Activated CD4-positive, alpha-beta T cell treated with anti-CD3 and anti-CD28 coated beads, Interleukin-2, amount 10 ng/mL, durations not matched to agents 7 days and 5 days (primary cell): ENCODE measurements around the gene TFF1. TPM values are rescaled to one million over a fixed set of nuclear protein-coding genes. Genes with fewer than 3 reads are reported as not detected.
A peak's percentile ranks its signal among the peaks of the same experiment; 100 is the strongest.

Experiments used
- CTCF ChIA-PET: fragments of 350-600 bp; sonication (Branson Sonifier 250); formaldehyde crosslinking; loops from one replicate; lab custom pipeline; 2021; ENCODE audit warnings: antibody characterized with exemption; lab: Charles Lee
- POLR2A ChIA-PET: fragments of 350-600 bp; sonication (Branson Sonifier 250); formaldehyde crosslinking; loops from one replicate; lab custom pipeline; 2021; ENCODE audit warnings: antibody characterized with exemption; lab: Charles Lee
- DNase-seq: peaks from one replicate; pipeline ENCODE4 v3.0.0-alpha.2; 2020
- H3K27ac Mint-ChIP-seq: one replicate; pipeline ENCODE4 v1.8.0; 2021; ENCODE audit warnings: mild to moderate bottlenecking, moderate library complexity, mixed read lengths
- H3K27me3 Mint-ChIP-seq: one replicate; pipeline ENCODE4 v1.8.0; 2021; ENCODE audit warnings: mixed read lengths
- H3K36me3 Mint-ChIP-seq: one replicate; pipeline ENCODE4 v1.8.0; 2021; ENCODE audit warnings: low read depth, mixed read lengths
- H3K4me1 Mint-ChIP-seq: one replicate; pipeline ENCODE4 v1.8.0; 2021; ENCODE audit warnings: mixed read lengths
- H3K4me3 Mint-ChIP-seq: one replicate; pipeline ENCODE4 v1.8.0; 2021; ENCODE audit warnings: mild to moderate bottlenecking, moderate library complexity, mixed read lengths
- H3K9me3 Mint-ChIP-seq: one replicate; pipeline ENCODE4 v1.8.0; 2021; ENCODE audit warnings: mixed read lengths
- total RNA-seq, 2 experiments: library from RNA; stranded (reverse); gene quantifications; one replicate each; pipeline ENCODE4 v1.2.3, GENCODE V29; 2021

The TFF1 gene
- total RNA-seq, 2 experiments from 2014 or later: not detected

GRCh38 chr21:42407476-42407875 is 41.1 kb upstream of the TFF1 start:
- peak overlapping the region; percentile 90 for H3K27ac Mint-ChIP-seq
- DNase-seq: no peak
- H3K4me1 Mint-ChIP-seq: peaks cover 44% of the 10 kb centered on the region
- ChIA-PET POLR2A (no interaction called here), CTCF (no interaction called here)
- no peaks in the 10 kb centered on the region for H3K9me3 Mint-ChIP-seq
- H3K36me3 Mint-ChIP-seq: peaks cover 52% of the 10 kb centered on the region
- no peaks in the 10 kb centered on the region for H3K27me3 Mint-ChIP-seq
- peak overlapping the region; percentile 94 for H3K4me3 Mint-ChIP-seq

- H3K27me3 Mint-ChIP-seq: no peaks in the 10 kb centered on the region
- H3K4me3 Mint-ChIP-seq: peak overlapping the region; percentile 94
- ChIA-PET POLR2A (no interaction called here), CTCF (no interaction called here)
- H3K4me1 Mint-ChIP-seq: peaks cover 49% of the 10 kb centered on the region
- peaks cover 2% of the 10 kb centered on the region for H3K9me3 Mint-ChIP-seq
- peak overlapping the region; percentile 90 for H3K27ac Mint-ChIP-seq
- no peak for DNase-seq
- H3K36me3 Mint-ChIP-seq: peaks cover 54% of the 10 kb centered on the region
These were observed 40.5 kb upstream of the TFF1 start for GRCh38 chr21:42406866-42407265.

DNA sequence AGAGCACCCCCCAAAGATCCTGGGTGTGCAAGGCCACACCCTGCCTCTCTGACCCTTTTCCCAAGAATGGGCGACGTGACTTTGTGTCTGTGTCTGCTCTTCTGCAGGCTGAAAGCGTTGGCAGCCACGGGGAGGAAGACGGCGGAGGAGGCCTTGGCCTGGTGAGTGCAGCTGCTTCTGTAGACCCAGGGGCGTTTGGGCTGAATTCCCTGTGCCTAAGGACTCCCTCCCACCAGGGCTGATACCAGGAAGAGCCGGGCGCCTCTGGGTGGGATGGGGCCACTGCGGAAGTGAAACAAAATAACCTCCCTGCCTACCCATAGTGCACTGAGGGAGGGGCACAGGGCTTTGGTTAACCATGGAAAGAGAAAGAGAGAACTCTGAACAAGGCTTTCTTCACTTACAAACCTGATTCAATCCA is 39.9 kb upstream of the TFF1 start:
- H3K27me3 Mint-ChIP-seq: no peaks in the 10 kb centered on the region
- H3K4me1 Mint-ChIP-seq: peaks cover 55% of the 10 kb centered on the region
- peak overlapping the region; percentile 94 for H3K4me3 Mint-ChIP-seq
- H3K27ac Mint-ChIP-seq: peak overlapping the region; percentile 90
- POLR2A ChIA-PET: no interaction called here
- H3K9me3 Mint-ChIP-seq: peaks cover 7% of the 10 kb centered on the region
- CTCF ChIA-PET: no interaction called here
- H3K36me3 Mint-ChIP-seq: peaks cover 59% of the 10 kb centered on the region
- peak; percentile 78 for DNase-seq

DNA sequence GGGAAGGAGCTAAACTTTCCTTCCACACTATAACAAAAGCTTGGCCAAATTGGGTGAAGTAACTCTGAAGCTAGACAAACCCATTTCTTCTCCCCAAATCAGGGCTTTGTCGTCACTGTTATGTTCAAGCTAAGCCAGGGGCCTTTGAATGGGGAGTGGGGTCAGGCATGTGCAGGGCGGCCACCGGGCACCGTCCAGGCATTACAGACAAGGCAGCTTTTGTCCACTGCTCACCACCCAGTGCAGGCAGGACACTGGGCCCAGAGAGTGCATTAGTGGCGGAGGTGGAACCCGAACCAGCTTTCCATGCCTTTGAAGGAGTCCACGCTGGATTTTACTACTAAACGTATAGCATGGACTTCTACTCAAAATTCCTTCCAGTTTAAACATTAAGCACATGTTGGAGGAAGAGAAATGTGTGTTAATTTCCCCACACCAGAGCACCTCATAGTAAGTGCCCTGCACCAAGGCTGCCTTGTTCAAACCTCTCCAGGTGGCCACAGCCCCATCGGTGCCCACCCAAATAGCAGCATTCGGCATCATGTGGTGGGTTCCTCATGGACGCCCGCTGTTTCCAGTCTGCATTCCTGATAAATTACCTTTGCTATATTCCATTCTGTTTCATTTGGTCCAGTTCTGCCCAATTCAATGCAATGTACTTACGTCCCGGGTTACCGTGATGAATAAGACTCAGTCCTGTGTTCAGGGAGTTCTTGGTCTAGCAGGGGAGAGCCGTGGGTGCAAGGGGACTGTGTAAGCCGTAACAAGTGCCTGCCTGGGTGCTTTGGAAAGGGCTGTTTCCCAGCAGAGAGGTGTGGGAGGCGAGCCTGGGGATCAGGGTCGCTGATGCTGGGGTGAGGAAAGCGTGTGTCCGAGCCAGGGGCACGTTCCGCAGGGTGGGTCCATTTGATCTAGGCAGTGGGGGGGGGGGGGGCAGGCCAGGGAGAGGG is 39.0 kb upstream of the TFF1 start:
- Mint-ChIP-seq H3K36me3 (peaks cover 59% of the 10 kb centered on the region), H3K4me1 (peaks cover 60% of the 10 kb centered on the region), H3K27me3 (no peaks in the 10 kb centered on the region), H3K27ac (peak overlapping the region; percentile 90), H3K9me3 (peaks cover 10% of the 10 kb centered on the region), H3K4me3 (peak overlapping the region; percentile 94)
- POLR2A ChIA-PET: interaction anchor here (0.6 to 2.6 kb wide), 4 partner anchors 8 to 67 kb away, joined by 4 to 14 read pairs (median 5); no protein-coding TSS in a partner anchor
- CTCF ChIA-PET: interaction anchor here (0.8 to 3.2 kb wide), 14 partner anchors 8 to 259 kb away, joined by 3 to 22 read pairs (median 5); partner anchors contain the start of gene ABCG1
- DNase-seq: no peak

DNA sequence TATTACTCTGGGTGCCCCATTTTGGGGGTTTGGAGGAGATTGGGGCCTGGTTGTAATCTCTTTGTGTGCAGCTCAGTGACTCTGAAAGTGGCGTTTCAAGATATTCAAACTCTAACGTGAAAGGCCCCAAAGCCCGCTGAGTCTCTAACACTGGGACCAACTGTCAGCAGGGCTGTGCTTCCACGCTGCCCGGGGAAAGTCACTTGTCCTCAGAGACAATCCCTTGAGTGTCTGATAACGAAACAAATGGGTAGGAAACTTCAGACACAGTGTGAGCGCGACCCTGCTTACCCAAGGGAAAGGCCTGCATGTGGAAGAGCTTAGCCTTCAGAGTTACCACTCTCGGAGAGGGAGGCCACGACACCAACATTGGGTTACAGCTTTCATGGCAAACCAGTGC is 38.2 kb upstream of the TFF1 start:
- DNase-seq: peak; percentile 36
- peaks cover 11% of the 10 kb centered on the region for H3K9me3 Mint-ChIP-seq
- H3K27me3 Mint-ChIP-seq: no peaks in the 10 kb centered on the region
- H3K27ac Mint-ChIP-seq: peak overlapping the region; percentile 90
- POLR2A ChIA-PET: interaction anchor here (0.6 to 2.6 kb wide), 5 partner anchors 9 to 67 kb away, joined by 4 to 14 read pairs (median 6); no protein-coding TSS in a partner anchor
- H3K4me1 Mint-ChIP-seq: peaks cover 56% of the 10 kb centered on the region
- H3K4me3 Mint-ChIP-seq: peak overlapping the region; percentile 94
- CTCF ChIA-PET: interaction anchor here (0.8 to 3.2 kb wide), 16 partner anchors 9 to 259 kb away, joined by 3 to 22 read pairs (median 5); partner anchors contain the start of gene ABCG1
- peaks cover 60% of the 10 kb centered on the region for H3K36me3 Mint-ChIP-seq

- Mint-ChIP-seq H3K9me3 (peaks cover 11% of the 10 kb centered on the region), H3K4me1 (peaks cover 58% of the 10 kb centered on the region), H3K4me3 (peak within 1 kb of the TSS; percentile 94), H3K27me3 (no peaks in the 10 kb centered on the region), H3K36me3 (peaks cover 62% of the 10 kb centered on the region), H3K27ac (peak within 1 kb of the TSS; percentile 90)
- POLR2A ChIA-PET: interaction anchor here (0.6 to 2.6 kb wide), 6 partner anchors 17 to 420 kb away, joined by 3 to 14 read pairs (median 4); no protein-coding TSS in a partner anchor
- DNase-seq: peak; percentile 78
- CTCF ChIA-PET: interaction anchor here (1.0 to 3.2 kb wide), 12 partner anchors 9 to 145 kb away, joined by 3 to 22 read pairs (median 6); no protein-coding TSS in a partner anchor
These were observed 37.4 kb upstream of the TFF1 start, which contains the start of gene UBASH3A for GRCh38 chr21:42403611-42404231. Gene UBASH3A, plus strand, starts transcription at chr21:42403902. Its CDS starts 44 bp downstream, at chr21:42403946.

DNA sequence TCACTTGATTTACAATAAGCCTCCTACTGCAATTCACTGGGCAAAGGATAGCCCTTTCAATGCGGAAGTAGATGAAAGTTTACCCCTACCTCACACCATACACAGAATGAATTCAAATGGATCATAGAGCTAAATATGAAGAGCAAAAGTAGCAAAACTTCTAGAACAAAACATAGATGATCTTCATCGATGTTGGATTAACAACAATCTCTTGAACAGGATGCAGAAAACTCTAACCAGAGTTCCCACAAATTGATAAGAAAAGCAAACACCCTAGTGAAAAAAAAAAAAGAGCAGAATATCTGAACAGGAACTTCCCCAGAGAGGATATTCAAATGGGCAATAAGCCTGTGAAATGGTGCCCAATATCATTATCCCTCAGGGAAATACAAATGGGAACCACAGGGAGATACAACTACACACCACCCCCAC is 35.5 kb upstream of the TFF1 start:
- no peak for DNase-seq
- Mint-ChIP-seq H3K4me3 (peak overlapping the region; percentile 7), H3K4me1 (peaks cover 58% of the 10 kb centered on the region), H3K36me3 (peaks cover 49% of the 10 kb centered on the region), H3K27me3 (no peaks in the 10 kb centered on the region), H3K9me3 (peaks cover 11% of the 10 kb centered on the region), H3K27ac (peak overlapping the region; percentile 83)
- POLR2A ChIA-PET: no interaction called here
- CTCF ChIA-PET: interaction anchor here (2.0 kb wide), 1 partner anchor 9 kb away, joined by 7 read pairs; no protein-coding TSS in a partner anchor

DNA sequence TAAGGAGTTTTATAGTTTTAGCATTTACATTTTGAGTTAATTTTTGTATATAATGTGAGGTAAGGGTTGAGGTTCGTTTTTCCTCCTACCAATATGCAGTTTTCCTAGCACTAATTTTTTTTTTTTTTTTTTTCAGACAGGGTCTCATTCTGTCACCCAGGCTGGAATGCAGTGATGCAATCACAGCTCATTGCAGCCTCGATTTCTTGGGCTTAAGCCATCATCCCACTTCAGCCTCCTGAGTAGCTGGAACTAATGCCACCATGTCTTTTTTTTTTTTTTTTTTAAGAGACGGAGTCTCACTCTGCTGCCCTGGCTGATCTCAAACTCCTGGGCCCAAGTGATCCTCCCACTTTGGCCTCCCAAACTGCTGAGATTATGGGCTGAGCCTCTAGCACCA is 34.8 kb upstream of the TFF1 start:
- Mint-ChIP-seq H3K27ac (peak overlapping the region; percentile 83), H3K27me3 (no peaks in the 10 kb centered on the region), H3K9me3 (peaks cover 11% of the 10 kb centered on the region), H3K36me3 (peaks cover 42% of the 10 kb centered on the region), H3K4me1 (peaks cover 52% of the 10 kb centered on the region), H3K4me3 (no peak overlapping the region)
- POLR2A ChIA-PET: no interaction called here
- CTCF ChIA-PET: interaction anchor here (0.9 to 3.4 kb wide), 4 partner anchors 9 to 28 kb away, joined by 3 to 14 read pairs (median 6); no protein-coding TSS in a partner anchor
- DNase-seq: no peak

DNA sequence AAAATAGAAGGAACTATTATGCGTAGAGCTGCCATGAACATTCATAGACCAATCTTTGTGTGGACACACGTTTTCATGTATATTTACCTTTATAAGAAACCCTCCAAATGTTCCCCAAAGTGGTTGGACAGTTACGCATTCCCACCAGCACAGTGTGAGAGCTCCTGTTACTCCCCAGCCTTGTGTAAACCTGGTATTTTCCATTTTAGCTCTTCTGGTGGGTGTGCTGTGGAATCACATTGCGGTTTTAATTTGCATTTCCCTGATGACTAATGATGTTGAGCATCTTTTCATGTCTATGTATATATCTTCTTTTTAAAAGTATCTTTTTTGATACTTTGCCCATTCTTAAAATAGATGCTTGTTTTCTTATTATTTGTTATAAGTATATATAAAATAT is 34.2 kb upstream of the TFF1 start:
- CTCF ChIA-PET: interaction anchor here (0.9 to 3.4 kb wide), 4 partner anchors 8 to 27 kb away, joined by 3 to 14 read pairs (median 6); no protein-coding TSS in a partner anchor
- Mint-ChIP-seq H3K4me1 (peaks cover 57% of the 10 kb centered on the region), H3K27ac (no peak overlapping the region), H3K9me3 (peaks cover 11% of the 10 kb centered on the region), H3K4me3 (no peak overlapping the region), H3K36me3 (peaks cover 37% of the 10 kb centered on the region), H3K27me3 (no peaks in the 10 kb centered on the region)
- POLR2A ChIA-PET: interaction anchor here (0.7 to 1.1 kb wide), 2 partner anchors 12 to 23 kb away, joined by 3 to 4 read pairs; no protein-coding TSS in a partner anchor
- DNase-seq: no peak

- Mint-ChIP-seq H3K4me1 (peaks cover 62% of the 10 kb centered on the region), H3K9me3 (peaks cover 11% of the 10 kb centered on the region), H3K4me3 (no peak overlapping the region), H3K36me3 (peaks cover 21% of the 10 kb centered on the region), H3K27ac (peak overlapping the region; percentile 33), H3K27me3 (no peaks in the 10 kb centered on the region)
- ChIA-PET CTCF (interaction anchor here (0.5 to 3.4 kb wide), 9 partner anchors 12 to 89 kb away, joined by 3 to 14 read pairs (median 4); no protein-coding TSS in a partner anchor), POLR2A (no interaction called here)
- DNase-seq: no peak
These were observed 32.2 kb upstream of the TFF1 start for GRCh38 chr21:42398436-42399028.

GRCh38 chr21:42397746-42398394 is 31.5 kb upstream of the TFF1 start:
- ChIA-PET CTCF (interaction anchor here (0.5 to 3.4 kb wide), 9 partner anchors 9 to 88 kb away, joined by 3 to 14 read pairs (median 4); no protein-coding TSS in a partner anchor), POLR2A (no interaction called here)
- peak overlapping the region; percentile 33 for H3K27ac Mint-ChIP-seq
- no peak overlapping the region for H3K4me3 Mint-ChIP-seq
- peaks cover 11% of the 10 kb centered on the region for H3K9me3 Mint-ChIP-seq
- peaks cover 22% of the 10 kb centered on the region for H3K36me3 Mint-ChIP-seq
- peaks cover 63% of the 10 kb centered on the region for H3K4me1 Mint-ChIP-seq
- no peaks in the 10 kb centered on the region for H3K27me3 Mint-ChIP-seq
- no peak for DNase-seq
